HG02943 (cell line): ENCODE measurements around the gene AURKA.
"Not testable (repeated sequence)": the region's sequence is repeated elsewhere in the genome, so short reads cannot be mapped to it uniquely, and the experiment has no call there.

Experiments used
- ATAC-seq: cut with Tn5 transposase; IDR thresholded peaks from one replicate; pipeline ENCODE4 v1.9.1; 2021; ENCODE audit warnings: mild to moderate bottlenecking, low read depth, moderate library complexity; ENCODE audit not compliant: unreplicated experiment

Gene AURKA

DNA sequence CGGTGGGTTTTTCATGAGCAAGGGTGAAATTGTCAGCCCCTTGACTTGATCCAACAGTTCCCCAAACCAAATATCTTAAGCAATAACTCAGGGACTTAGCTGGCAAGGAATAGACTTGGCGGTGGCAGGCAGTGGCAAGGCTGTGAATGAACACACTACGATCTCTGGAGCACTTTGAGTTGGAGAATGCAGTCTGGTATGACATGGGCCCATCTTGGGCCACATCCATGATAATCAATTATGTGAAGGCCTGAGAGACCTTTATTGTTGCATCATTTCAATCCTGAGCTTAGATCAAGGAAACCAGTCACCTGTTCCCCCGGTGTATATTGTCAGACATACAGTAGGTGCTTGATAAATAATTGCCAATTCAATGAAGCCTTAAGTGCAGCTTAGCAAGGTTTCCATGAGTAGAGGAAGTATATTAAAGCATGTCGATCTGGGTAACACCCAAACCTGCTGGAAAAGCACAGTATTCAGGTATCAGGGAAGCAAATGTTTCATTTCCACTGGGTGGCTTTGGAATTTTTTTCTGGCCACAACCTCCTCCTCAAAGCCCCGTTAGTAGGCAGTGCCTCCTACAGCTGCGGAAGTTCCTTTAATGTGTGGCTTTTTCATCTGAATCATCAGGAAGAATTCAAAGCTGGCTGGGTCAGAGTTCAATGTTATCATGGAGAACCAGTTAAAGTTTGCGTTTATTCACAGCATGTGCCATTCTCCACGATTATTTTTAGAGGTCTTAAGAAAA, 30.2 kb upstream of the AURKA start:
- ATAC-seq: no peak

DNA sequence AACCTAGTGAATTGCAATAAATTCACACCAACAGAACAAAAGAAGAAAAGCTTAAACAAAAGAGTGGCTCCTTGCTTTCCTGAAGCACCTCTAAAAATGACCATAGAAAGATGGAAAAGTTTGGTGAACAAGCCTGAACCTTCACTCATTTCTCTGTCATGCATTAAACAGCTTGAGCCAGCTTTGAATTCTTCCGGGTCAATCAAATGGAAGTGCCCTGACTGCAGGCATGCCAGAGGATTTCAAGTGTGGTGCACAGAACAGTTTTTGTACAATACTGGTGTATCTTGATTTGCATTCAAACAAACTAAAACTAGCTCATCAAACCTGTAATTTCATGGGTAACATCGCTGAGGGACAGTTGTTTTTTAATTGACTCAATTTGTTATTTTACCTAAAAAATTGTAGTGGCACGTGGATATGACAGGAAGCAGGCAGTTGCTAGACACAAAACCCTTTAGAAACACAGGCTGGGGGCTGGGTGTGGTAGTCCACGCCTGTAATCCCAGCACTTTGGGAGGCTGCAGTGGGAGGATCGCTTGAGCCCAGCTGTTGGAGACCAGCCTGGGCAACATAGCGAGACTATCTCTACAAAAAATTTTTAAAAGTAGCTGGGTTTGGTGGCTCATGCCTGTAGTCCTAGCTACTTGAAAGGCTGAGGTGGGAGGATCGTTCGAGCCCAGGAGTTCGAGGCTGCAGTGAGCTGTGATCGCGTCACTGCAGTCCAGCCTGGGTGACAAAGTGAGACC, 29.1 kb upstream of the AURKA start:
- no peak for ATAC-seq

DNA sequence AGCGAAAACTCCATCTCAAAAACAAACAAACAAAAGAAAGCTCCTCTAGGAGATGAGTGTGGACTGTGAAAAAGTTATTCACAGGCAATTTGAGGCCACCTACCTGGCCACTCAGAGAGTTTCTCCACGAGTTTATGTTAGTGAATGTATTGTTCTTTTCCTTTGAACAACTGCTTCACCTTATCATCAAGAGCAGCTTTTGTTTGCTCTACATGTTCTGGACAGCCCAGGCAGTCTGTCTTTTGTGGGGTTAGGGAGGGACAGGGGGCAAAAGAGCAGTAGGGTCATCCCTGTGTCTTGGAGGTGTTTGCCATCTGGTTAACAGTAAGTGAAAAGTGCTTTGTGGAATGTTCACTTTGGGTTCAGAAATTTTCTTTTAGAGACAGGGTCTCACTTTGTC, 28.0 kb upstream of the AURKA start:
- no peak for ATAC-seq

DNA sequence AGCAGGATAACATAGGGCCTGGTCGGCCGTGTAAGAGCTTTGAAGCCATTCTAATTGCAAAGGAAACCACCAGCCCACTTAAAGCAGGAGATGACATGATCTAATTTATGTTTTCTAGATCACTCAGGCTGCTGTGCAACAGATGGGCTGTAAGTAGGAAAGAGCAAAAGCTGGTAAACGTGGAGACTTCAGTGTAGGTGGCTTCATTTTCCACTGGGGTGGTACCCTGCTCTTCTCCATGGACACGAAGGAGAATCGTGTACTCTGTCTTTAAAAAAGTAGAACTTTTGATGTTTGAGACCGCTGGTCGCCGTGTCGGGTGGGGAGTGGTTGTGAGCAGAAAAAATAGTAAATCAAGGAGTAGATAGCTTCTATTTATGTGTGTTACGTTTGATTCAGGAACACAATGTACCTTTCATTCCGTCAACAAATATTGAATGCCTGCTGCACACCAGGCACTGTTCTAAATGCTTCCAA, 26.4 kb upstream of the AURKA start:
- ATAC-seq: no peak

DNA sequence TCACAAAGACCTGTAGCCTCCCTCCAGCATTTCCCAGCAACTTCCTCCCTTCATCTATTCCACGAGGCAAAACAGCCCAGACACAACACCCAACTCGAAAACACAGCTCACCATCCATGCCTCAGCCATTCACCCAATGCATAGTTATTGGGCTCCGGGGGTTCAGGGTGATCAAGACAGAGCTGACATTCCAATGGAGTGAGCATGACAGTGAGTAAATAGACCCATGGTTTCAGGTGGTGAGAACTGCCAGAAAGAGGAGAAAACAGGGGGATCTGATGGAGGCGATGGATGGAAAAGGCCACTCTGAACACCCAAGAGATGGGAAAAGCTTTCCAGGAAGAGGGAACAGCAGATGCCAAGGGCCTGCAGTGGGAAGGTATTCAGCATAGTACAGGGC, 25.9 kb upstream of the AURKA start:
- no peak for ATAC-seq

DNA sequence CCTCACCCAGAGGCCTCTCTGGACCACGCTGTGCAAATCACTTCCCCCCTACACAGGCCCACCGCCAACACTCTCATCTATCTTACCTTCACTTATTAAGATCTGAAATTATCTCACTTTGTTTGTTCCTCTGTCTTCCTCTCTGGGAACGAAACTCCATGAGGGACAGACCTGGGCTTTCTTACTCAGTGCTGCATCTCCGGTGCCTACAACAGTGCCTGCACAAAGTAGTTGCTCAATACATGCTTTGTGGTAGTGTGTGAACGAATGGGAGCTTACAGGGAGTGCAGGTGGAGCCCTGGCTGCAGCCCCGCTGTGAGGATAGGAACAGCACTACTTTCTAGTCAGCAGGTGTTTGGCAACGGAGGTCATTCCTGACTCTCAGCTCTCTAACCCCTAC, 25.4 kb upstream of the AURKA start:
- ATAC-seq: no peak

DNA sequence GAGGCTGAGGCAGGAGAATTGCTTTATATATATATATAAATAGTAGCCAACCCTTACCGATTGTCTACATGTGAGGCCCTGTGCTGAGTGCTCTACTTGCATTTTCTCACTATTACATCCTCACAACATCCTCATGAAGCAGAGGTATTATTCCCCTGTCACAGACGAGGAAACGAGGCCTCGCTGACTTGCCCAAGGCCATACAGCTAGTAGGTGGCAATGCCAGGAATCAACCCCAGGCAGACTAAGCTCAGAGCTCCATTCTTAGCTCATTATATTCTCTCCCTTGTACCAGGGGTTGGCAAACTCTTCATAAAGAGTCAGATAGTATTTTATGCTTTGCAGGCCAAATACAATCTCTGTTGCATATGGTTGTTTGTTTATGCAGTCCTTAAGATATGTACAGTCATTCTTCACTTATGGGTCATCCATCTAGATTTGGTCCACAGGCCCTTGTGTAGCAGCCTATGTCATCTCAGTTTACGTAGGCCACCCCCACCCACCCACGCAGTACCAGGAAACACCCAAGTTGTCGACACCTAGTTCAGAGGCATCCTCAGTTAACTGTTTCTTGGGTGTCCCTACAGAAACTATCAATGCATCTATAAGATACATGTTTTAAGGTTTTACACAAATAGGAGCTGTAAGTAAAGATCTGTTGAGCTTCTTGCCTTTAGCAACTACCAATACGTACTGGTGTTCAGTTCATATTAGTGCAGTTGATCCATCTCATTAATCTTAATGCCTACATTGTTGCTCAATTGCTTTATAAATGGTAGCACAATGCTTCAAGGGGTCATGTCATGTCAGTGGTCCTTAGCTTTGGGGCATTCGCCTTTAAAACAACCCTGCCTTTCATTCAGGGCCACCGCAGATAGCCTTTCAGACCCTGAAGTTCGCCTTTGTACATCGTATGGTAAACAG, 23.1 kb upstream of the AURKA start:
- no peak for ATAC-seq

DNA sequence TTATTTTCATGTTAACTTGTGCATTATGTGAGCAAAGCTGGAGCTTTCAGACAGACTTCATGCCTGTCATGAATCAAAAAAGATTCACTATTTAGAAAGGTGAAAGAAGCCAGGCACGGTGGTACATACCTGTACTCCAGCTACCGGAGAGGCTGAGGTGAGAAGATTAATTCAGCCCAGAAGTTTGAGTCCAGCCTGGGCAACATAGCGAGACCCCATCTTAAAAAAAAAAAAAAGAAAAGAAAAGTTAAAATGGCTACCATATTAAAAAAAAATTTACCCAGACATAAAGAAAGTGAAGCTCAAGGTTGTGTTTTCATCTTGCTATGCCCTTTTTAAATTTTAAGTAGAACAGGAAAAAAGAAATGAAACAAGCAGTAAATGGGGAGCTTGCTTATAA, 20.9 kb upstream of the AURKA start:
- no peak for ATAC-seq

DNA sequence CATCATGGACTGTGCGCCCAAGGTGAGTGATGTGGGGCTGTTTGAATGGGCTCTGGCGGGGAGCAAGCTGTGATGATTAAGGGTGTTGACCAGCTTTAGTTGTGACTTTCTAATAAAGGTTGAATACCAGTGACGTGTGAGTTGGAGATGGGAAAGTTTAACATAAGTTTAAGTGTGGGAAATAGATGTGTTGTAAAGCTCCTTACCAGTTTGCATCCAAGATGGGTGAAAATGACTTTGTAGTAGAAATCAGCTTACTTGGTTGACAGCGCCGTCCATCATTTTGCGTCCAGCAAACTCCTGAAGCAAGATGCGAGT, 20.4 kb upstream of the AURKA start:
- no peak for ATAC-seq

DNA sequence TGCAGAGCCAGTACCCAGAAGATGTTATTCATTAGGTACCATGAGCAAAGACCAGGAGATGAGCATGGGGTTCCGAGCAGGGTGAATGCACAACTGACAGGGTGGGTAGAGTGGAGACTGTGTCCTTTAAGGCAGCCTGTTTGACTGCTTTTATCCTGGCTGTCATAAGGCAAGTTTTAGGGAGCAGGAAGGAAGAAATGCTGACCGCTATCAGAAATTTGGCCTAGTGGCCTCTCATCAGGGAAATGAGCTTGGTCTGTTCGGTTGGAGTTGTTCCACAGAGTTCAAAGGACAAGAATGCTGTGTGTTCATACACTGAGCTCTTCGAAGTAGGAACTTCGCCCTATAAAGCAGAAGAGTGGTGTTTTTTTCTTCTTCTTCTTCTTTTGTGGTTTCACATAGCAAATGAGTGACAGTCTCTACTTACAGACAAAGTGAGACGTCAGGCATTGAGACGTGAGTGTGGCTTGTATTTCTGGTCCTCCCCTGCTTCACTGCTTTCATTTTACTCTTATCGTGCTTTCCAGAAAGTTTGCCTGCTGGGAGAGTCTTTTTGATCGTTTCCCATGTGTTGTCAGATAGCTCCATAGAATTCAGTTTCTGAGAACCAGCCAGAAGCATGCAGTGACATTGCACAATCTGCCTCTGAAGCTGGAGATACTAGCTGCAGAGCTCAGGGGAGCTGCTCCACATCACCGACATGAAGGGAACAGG, 19.9 kb upstream of the AURKA start, which contains the start of gene CASS4:
Gene CASS4 (plus strand): TSS at position 502 of the 714 bp plus-strand sequence. CDS start 199 bp downstream, at position 701.
- ATAC-seq: peak; percentile 74

DNA sequence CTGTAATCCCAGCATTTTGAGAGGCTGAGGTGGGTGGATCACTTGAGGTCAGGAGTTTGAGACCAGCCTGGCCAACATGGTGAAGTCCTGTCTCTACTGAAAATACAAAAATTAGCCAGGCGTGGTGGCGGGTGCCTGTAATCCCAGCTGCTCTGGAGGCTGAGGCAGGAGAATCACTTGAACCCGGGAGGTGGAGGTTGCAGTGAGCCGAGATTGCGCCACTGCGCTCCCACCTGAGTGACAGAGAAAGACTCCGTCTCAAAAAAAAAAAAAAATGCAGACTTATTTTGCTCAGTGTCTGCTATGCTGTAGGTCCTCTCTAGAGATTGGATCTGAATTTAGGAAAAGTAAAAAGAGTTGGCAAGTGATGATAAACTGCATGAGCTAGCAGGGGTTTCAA, 19.3 kb upstream of the AURKA start:
- not testable (repeated sequence) for ATAC-seq

DNA sequence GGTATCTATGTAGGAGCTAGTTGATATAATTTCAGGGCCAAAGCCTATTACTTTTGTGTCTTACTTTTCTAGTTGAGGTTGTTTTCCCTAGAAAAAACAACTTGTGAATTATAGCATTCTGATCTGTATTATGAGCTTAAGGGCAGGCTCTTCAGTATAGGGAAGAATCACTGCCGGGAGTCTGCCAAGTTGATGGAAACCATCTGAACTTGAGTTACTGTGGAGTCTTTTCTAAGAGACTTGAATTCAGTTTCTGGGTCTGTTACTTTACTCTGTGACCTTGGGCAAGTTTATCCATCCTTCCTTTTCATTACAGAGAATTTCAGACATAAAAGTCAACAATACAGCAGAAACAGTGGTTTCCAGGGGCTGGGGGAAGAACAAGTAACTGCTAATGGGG, 17.9 kb upstream of the AURKA start:
- ATAC-seq: no peak

DNA sequence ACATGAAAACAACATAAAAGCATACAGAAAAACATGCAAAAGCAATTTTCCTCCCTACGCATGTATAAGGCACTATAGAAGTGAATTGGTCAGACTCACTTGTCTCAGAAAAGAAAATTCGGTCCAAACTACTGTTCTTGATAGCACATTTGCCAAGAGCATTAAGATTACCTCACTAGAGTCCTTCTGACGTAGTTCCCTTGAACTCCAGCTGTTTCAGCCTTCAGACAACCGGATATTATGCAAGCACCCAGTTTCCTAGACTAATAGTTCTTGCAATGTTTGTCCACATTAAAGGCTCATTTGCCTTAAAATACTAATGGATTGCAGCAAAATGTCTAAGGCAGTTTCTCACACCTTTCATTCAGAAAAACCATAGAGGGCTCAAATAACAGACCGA, 17.5 kb upstream of the AURKA start:
- no peak for ATAC-seq

DNA sequence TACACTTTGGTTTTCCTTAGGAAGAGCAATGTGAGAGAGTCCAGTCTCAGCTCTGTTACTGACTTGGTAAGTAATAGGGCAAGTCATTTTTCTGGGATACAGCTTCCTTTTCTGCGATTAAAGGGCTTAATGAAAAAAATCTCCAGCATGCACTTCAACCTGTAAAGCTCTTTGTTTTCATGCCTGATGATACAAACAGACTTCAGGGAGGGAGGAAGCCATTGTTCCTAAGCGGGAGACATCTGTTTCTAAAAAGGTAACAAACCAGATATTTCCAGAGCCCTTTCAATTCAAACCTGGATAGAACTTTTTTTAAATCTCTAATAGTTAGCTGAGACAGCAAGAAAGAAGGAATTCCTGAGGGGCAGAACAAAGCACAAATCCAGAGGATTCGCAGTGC, 14.9 kb upstream of the AURKA start:
- no peak for ATAC-seq

DNA sequence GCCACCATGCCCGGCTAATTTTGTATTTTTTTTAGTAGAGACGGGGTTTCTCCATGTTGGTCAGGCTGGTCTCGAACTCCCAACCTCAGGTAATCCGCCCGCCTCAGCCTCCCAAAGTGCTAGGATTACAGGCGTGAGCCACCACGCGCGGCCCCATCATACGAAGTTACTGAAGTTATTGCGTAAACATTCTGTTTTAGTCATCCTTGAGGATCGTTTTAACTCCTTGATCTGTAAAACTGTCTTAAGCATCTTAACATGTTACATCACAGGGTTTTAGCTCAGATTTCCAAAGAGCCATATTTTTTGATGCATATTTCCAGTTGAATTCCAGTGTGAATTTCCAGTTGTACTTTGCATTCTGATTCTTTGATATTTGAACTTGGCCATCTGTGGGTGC, 13.3 kb upstream of the AURKA start:
- ATAC-seq: not testable (repeated sequence)

DNA sequence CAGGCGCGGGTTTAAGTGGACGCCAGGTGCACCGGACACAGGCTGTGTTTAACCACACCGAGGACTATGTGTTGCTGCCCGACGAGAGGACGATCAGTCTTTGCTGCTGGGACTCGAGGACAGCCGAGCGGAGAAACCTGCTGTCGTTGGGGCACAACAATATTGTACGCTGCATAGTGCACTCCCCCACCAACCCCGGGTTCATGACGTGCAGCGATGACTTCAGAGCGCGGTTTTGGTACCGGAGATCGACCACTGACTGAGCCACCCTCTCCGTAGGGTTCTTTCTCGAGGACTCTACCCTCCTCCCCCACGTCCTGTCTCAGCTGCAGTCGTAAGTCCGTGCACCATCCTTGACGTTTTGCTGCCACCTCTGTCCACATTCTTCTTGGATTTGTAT, 11.4 kb upstream of the AURKA start:
- no peak for ATAC-seq

DNA sequence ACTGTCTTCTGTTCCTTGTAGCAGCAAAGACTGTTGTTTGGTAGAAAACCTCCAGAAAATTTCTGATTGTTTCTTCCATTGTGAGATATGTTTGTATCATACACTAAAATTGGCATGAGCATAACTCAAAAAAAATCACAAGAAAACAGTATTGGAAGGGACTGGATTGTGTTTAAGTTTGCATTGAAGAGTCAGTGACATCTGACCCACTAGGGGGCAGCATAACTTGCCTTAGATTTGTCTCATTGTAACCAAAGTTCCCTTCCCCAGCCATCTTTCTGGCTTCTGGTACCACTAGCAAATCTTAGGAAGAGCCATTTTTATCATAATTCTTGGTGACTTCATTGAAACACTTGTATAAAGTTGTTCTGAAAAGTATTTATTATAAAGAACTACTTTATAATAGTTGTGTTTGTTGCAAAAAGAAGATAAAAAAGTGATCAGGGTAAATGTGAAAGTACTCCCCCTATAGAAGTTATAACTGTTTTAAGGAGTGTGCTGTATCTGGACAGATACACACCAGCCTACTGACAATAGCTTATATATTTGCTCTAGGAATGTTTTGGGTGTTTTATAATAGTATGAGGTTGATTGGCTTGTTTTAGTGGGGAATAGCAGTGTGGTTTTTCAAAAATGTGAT, 8.1 kb upstream of the AURKA start:
- ATAC-seq: no peak

DNA sequence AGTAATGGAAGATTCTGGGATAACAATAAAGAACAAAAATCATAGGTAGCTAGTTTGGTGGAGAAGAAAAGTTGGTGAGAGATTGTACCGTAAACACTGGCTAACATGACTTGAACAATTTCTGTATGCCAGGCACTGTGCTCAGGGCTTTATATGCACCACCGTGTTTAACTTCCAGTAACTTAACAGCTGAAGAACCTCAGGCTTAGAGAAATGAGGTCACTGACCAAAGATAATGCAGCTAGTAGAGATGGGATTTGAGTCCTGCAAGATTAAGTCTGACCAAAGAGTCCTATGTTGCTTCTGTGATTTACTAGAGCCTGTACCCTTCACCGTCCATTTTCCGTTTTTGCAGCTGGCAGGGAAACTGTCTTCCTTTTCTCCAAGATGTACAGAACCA, 3.2 kb upstream of the AURKA start:
- no peak for ATAC-seq

DNA sequence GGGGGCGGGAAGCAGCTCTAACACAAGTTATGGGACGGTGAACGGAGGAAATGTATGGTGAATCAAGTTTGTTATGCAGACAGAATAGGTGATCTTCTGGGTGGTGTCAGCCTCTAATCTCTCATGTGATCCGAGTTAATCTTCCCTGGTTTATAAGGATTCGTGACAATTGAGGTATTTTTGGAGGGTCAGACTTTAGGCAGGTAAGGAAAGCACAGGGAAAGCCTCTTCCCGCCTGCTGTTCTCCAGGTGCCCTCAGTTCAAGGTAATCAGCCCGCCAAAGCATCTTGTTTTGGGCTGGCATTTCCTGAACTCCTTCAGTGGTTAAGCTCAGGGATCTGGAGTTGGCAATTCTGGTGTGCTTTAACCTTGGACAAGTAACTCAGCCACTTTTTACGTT, 1.6 kb upstream of the AURKA start:
- ATAC-seq: no peak

DNA sequence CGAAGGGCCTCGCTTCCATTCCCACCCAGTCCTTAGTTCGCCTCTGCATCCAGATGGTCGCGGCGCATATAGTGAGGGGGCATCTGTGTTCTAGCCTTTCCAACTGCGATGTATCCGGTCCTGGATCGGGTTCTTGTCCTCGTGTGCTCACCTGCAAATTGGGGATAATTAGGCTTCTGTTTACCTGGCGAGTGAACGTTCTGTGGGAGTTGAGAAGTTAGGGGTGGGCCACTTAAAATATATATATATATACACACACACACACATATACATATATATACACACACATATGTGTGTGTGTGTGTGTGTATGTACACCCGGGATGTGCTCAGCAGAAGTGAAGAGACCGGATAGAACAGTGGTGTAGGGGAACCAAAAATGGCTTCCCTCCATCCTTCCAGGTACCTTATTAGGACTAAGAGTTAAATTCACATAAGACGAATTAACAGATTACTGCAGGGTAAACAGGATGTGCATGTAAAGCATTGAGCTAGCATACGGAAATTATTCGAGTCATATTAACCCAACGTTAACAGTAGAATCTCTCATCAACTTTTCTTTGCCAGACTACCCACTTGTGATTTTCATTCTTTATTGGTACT, 967 bp upstream of the AURKA start:
- no peak for ATAC-seq
